NB4 (cell line): Measurements from ENCODE around the gene IL20RB.

Source experiments
- MYC ChIP-seq: IDR thresholded peaks from 2 replicates; pipeline ENCODE4 v1.6.1; 2011; ENCODE audit warnings: low read depth, low read length
- POLR2A ChIP-seq: IDR thresholded peaks from 2 replicates; pipeline ENCODE4 v1.6.1; 2011; ENCODE audit warnings: mild to moderate bottlenecking; ENCODE audit not compliant: insufficient read length; ENCODE audit errors: extremely low read depth
- TF ChIP-seq, protein P1 (sequence below): IDR thresholded peaks from one replicate; pipeline ENCODE4 v1.5.1; 2012; ENCODE audit warnings: low read depth, low read length
- TF ChIP-seq, protein P2 (sequence below): IDR thresholded peaks from 2 replicates; pipeline ENCODE4 v1.6.1; 2011; ENCODE audit warnings: low read depth, low read length

DNA sequence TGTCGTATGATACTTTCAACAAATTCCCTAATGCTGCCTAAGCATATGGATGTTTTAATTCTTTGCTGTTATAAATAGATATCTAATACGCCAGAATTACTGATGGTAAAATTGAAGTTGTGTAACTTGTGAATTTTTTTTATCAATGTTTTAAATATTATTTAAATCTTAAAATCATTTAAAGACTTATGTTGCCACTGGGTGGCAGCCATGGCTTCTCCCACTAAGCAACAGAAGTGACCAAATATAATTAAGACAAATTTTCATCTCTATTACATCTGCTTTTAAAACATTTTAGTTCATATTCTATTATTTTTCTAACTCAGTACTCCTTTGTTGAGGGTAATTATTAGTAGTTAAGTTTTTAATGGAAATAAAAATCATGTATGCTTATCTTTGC, 8.1 kb upstream of the IL20RB start:
- TF ChIP-seq, protein P1, sequence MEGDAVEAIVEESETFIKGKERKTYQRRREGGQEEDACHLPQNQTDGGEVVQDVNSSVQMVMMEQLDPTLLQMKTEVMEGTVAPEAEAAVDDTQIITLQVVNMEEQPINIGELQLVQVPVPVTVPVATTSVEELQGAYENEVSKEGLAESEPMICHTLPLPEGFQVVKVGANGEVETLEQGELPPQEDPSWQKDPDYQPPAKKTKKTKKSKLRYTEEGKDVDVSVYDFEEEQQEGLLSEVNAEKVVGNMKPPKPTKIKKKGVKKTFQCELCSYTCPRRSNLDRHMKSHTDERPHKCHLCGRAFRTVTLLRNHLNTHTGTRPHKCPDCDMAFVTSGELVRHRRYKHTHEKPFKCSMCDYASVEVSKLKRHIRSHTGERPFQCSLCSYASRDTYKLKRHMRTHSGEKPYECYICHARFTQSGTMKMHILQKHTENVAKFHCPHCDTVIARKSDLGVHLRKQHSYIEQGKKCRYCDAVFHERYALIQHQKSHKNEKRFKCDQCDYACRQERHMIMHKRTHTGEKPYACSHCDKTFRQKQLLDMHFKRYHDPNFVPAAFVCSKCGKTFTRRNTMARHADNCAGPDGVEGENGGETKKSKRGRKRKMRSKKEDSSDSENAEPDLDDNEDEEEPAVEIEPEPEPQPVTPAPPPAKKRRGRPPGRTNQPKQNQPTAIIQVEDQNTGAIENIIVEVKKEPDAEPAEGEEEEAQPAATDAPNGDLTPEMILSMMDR = no peak
- TF ChIP-seq POLR2A (no peak), MYC (no peak)
- TF ChIP-seq, protein P2, sequence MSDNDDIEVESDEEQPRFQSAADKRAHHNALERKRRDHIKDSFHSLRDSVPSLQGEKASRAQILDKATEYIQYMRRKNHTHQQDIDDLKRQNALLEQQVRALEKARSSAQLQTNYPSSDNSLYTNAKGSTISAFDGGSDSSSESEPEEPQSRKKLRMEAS = no peak
